HEK293T (cell line): ENCODE measurements around the gene CARM1.
"Not testable (repeated sequence)": the region's sequence is repeated elsewhere in the genome, so short reads cannot be mapped to it uniquely, and the experiment has no call there.

Experiments
- CTCF ChIA-PET: fragments of 350-600 bp; formaldehyde crosslinking; extraction: SDS; loops from one replicate; lab custom pipeline; 2021; ENCODE audit warnings: antibody characterized with exemption, inconsistent platforms; lab: Yijun Ruan, JAX
- POLR2A ChIA-PET: fragments of 350-600 bp; formaldehyde crosslinking; extraction: SDS; loops from one replicate; lab custom pipeline; 2020; ENCODE audit warnings: antibody characterized with exemption, inconsistent platforms; lab: Yijun Ruan, JAX
- DNase-seq: peaks from one replicate; pipeline ENCODE4 v3.0.0; 2012; ENCODE audit warnings: mixed read lengths; ENCODE audit errors: extremely low spot score
- ARNT ChIP-seq: fragments of 450-650 bp; IDR thresholded peaks from 2 replicates; pipeline ENCODE4 v1.6.1; 2017; ENCODE audit warnings: mild to moderate bottlenecking
- BHLHE40 ChIP-seq: fragments of 450-650 bp; IDR thresholded peaks from 2 replicates; pipeline ENCODE4 v1.6.1; 2016; ENCODE audit warnings: mild to moderate bottlenecking, moderate library complexity, borderline replicate concordance
- CTBP1 ChIP-seq: fragments of 450-650 bp; IDR thresholded peaks from 2 replicates; pipeline ENCODE4 v1.6.1; 2016; ENCODE audit warnings: borderline replicate concordance
- ELF4 ChIP-seq: fragments of 450-650 bp; IDR thresholded peaks from 2 replicates; pipeline ENCODE4 v1.6.1; 2017; ENCODE audit warnings: antibody characterized with exemption
- FOXA1 ChIP-seq: fragments of 450-650 bp; IDR thresholded peaks from 2 replicates; pipeline ENCODE4 v1.6.1; 2016; ENCODE audit warnings: mild to moderate bottlenecking
- FOXK2 ChIP-seq: fragments of 450-650 bp; IDR thresholded peaks from 2 replicates; pipeline ENCODE4 v1.6.1; 2016; ENCODE audit warnings: mild to moderate bottlenecking
- FOXM1 ChIP-seq: fragments of 450-650 bp; IDR thresholded peaks from 2 replicates; pipeline ENCODE4 v1.6.1; 2017; ENCODE audit warnings: mild to moderate bottlenecking, borderline replicate concordance
- HDGF ChIP-seq: fragments of 450-650 bp; IDR thresholded peaks from 2 replicates; pipeline ENCODE4 v1.6.1; 2017; ENCODE audit warnings: antibody characterized with exemption, borderline replicate concordance
- L3MBTL2 ChIP-seq: fragments of 450-650 bp; conservative IDR thresholded peaks from 2 replicates; pipeline ENCODE4 v1.6.1; 2016; ENCODE audit warnings: mild to moderate bottlenecking
- NFRKB ChIP-seq: fragments of 450-650 bp; IDR thresholded peaks from 2 replicates; pipeline ENCODE4 v1.6.1; 2016; ENCODE audit warnings: mild to moderate bottlenecking, moderate library complexity
- SP1 ChIP-seq: fragments of 450-650 bp; IDR thresholded peaks from 2 replicates; pipeline ENCODE4 v1.6.1; 2017
- TARDBP ChIP-seq: fragments of 450-650 bp; IDR thresholded peaks from 2 replicates; pipeline ENCODE4 v1.6.1; 2016
- ZNF384 ChIP-seq: fragments of 450-650 bp; IDR thresholded peaks from 2 replicates; pipeline ENCODE4 v1.6.1; 2016
- TF ChIP-seq, protein P1 (sequence below): fragments of 450-650 bp; IDR thresholded peaks from 2 replicates; pipeline ENCODE4 v1.6.1; 2016

Gene CARM1

DNA sequence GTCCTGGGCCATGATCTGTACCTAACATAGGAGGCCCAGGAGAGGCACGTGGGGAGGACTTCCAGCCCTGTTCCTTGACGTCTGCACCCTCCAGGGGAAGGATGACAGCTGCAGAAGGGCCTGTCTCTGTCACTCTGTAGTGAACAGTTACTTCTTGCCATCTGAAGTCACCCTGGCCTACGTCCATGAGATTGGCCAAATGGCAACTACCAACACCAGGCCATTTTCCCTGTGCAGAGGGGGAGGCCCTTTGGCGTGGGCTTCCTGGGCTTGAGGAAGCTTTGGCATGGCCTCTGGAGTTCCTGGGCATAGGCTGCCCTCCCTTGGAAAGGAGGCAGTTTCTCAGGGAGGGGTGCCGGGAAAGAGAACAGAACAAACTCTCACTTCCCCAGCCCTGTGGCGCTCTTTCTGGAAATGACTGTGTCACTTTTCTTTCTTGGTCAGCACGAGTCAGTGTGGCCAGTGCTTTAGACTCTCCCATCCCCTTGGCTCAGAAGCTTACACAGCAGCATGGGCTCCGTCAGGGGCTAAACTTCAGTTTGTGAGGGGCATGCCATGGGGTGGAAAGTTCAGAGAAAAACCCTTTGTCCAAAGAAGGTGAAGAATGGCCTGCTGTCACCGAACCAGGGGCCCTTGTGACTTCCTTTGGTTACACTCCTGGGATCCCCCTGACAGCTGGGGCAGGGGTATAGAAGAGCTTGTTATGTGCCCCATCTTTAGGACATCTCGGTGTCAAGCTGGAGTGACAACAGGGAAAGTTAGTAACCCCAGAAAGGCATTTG is 5.3 kb downstream of the CARM1 start:
- no peak for TF ChIP-seq CTBP1
- no peak for DNase-seq
- CTCF ChIA-PET: no interaction called here
- POLR2A ChIA-PET: no interaction called here

DNA sequence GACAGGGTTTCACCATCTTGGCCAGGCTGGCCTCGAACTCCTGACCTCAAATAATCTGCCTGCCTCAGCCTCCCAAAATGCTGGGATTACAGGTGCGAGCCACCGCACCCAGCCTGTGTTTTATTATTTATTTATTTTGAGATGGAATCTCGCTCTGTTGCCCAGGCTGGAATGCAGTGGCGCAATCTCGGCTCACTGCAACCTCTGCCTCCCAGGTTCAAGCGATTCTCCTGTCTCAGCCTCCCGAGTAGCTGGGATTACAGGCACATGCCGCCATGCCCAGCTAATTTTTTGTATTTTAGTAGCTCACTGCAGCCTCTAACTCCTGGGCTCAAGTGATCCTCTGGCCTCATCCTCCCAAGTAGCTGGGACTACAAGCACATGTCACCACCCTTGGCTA is 6.3 kb downstream of the CARM1 start:
- ChIA-PET CTCF (interaction anchor here (0.8 kb wide), 1 partner anchor 13 kb away, joined by 3 read pairs; no protein-coding TSS in a partner anchor), POLR2A (interaction anchor here (2.4 kb wide), 1 partner anchor 42 kb away, joined by 12 read pairs; the partner anchor contains the start of gene TMED1)
- not testable (repeated sequence) for DNase-seq

DNA sequence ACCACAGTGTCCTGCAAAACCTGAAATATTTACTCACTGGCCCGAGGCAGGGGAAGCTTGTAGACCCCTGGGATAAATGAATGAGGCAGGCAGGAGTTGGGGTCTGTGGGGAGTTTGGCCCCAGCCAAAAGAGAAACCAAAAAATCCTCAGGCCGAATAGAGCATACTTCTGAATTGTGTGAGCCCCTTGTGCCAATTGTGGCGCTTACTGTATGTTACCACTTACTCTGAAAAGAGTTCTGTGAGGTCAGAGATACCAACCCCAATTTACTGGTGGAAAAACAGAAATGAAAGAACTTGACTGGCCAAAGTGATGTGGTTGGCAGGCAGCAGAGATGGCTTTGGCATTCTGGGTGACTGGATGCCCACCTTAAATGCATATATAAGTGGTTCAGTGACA is 6.9 kb downstream of the CARM1 start:
- POLR2A ChIA-PET: interaction anchor here (0.9 to 2.4 kb wide), 2 partner anchors 15 to 42 kb away, joined by 3 to 12 read pairs; partner anchors contain the start of gene TMED1
- CTCF ChIA-PET: interaction anchor here (0.6 to 3.4 kb wide), 3 partner anchors 7 to 231 kb away, joined by 3 to 13 read pairs (median 3); partner anchors contain the start of gene CARM1
- no peak for DNase-seq
- TF ChIP-seq L3MBTL2 (no peak), SP1 (no peak), FOXA1 (no peak), ELF4 (no peak), FOXM1 (no peak), CTBP1 (no peak), FOXK2 (no peak)

DNA sequence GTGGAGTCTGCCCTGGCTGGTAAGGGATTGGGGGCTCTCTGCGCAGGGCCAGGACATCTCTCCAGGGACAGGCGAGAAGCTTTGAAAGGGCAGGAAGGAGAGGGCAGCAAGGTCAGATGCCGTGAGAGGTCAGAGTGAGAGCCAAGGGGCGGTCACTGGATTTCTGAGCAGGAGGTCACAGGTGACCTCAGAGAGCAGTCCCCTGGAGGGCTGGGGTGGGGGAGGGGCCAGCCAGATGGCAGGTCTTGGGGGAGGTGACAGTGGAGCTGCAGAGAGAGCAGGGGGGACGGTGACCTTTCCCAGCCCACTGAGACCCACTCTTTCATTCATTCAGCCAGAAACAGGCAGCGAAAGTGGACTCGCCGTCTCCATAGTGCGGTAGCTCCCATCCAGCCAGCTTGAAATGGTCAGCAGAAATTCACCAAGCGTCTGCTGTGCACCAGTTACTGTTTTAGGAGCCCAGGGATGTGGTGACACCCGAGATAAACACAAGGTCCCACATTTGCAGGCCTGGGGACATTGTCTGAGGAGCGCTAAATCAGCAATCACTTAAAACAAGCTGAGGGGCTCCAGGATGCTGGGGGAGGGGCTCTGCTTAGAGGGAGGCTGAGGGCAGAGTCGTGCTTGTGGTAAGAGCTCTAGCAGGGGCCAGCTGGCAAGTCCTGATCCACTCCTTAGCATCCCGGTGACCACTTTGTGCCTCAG is 10.2 kb downstream of the CARM1 start:
- ChIA-PET CTCF (interaction anchor here (0.7 to 3.4 kb wide), 5 partner anchors 9 to 95 kb away, joined by 3 to 13 read pairs (median 7); partner anchors contain the start of gene CARM1), POLR2A (interaction anchor here (0.7 to 1.7 kb wide), 2 partner anchors 17 to 46 kb away, joined by 3 to 6 read pairs; no protein-coding TSS in a partner anchor)

DNA sequence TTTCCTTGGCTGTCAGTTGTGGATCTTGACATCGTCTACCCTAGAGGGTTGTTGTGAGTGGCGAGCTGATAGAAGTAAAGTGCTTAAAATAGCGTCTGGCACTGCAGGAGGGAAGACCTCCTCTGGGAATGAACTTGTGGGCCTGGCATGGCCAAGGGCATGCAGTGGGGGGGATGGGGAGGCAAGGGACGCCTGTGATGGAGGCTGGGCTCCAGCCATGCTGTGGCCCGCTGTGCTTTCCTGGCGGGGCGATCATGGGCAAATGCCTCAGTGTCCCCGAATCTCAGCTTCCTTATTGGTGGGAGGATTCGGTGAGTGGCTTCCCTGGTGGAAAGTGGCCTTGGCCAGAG is 10.7 kb downstream of the CARM1 start:
- TF ChIP-seq, protein P1, sequence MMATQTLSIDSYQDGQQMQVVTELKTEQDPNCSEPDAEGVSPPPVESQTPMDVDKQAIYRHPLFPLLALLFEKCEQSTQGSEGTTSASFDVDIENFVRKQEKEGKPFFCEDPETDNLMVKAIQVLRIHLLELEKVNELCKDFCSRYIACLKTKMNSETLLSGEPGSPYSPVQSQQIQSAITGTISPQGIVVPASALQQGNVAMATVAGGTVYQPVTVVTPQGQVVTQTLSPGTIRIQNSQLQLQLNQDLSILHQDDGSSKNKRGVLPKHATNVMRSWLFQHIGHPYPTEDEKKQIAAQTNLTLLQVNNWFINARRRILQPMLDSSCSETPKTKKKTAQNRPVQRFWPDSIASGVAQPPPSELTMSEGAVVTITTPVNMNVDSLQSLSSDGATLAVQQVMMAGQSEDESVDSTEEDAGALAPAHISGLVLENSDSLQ: no peak
- DNase-seq: no peak
- POLR2A ChIA-PET: interaction anchor here (1.7 kb wide), 1 partner anchor 47 kb away, joined by 6 read pairs; no protein-coding TSS in a partner anchor
- CTCF ChIA-PET: interaction anchor here (0.8 to 1.6 kb wide), 3 partner anchors 10 to 17 kb away, joined by 4 to 7 read pairs (median 7); partner anchors contain the start of gene CARM1

More for the DNA sequence above, 10.2 kb downstream of the CARM1 start:
- TF ChIP-seq HDGF (no peak), FOXK2 (no peak), ARNT (no peak), NFRKB (no peak), ELF4 (no peak), TARDBP (no peak), SP1 (no peak), ZNF384 (no peak)
- TF ChIP-seq, protein P1: no peak
- no peak for DNase-seq

DNA sequence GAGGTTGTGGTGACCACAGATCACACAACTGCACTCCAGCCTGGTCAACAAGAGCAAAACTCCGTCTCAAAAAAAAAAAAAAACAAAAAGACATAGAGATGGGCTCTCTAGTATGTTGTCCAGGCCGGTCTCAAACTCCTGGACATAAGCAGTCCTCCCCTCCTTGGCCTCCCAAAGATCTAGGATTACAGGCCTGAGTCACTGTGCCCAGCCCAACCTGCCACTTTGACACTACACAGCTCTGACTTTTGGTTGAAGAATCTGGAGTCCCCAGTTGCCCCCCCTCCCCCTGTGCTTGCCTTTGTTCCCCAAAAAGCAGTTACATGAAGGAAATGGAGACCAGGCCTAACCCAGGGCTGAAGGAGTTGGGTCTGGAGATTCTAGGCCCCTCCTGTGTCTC is 12.9 kb downstream of the CARM1 start:
- ChIA-PET POLR2A (no interaction called here), CTCF (interaction anchor here (0.6 to 1.1 kb wide), 3 partner anchors 13 to 72 kb away, joined by 3 to 4 read pairs (median 4); partner anchors contain the start of gene CARM1)
- no peak for DNase-seq
- TF ChIP-seq, protein P1: no peak
- TF ChIP-seq NFRKB: no peak
- TF ChIP-seq CTBP1: no peak
- no peak for TF ChIP-seq ARNT

DNA sequence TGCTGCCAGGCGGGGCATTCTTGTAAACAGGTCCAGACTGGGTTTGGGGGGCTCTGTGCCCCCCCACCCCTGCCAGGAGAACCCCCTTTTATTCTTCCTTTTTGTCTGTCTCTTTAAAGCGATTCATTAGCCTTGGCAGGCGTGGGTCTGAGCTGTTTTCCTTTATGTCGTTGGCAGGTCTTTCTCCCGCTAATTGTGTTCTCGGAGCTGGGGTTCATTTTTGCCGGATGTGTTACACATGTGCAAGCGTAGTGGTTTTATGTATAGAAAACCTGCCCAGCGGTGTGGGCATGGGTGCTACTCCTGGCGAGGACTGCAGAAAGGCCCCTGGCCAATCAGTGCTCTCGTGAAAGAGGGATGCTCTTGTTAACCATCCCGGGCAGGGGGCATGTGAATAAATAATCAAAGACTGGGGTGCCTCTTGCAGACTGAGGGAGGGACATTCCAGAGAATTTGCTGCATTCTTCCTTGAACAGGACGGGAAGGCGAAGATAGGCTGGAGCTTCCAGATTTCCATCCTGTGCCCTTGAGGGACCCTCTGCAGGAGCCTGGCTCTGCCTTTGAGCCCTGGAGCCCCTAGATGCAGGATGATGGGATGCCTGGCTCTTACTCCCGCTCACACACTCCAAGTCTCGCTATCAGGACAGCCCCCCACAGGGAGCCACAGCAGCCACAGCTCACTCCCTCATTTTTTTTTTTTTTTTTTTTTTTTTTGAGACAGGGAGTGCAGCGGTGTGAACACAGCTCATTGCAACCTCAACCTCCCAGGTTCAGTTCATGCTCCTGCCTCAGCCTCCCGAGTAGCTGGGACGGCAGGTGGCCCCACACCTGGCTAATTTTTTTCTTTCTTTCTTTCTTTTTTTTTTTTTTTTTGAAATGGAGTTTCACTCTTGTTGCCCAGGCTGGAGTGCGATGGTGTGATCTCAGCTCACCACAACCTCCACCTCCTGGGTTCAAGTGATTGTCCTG is 14.1 kb downstream of the CARM1 start:
- POLR2A ChIA-PET: no interaction called here
- CTCF ChIA-PET: interaction anchor here (0.6 to 1.1 kb wide), 4 partner anchors 14 to 1190 kb away, joined by 3 to 5 read pairs (median 3); partner anchors contain the start of gene CARM1
- no peak for TF ChIP-seq HDGF
- TF ChIP-seq NFRKB: no peak
- TF ChIP-seq FOXM1: no peak
- TF ChIP-seq BHLHE40: no peak
- peak; percentile 81 for TF ChIP-seq ZNF384
- DNase-seq: no peak
